T-cell (primary cell): ENCODE data around the gene JAZF1. TPM values are rescaled to one million over a fixed set of nuclear protein-coding genes. Genes with fewer than 3 reads are reported as not detected.

Experiments used
- ATAC-seq, 4 experiments: fragments of 200-7000 bp in 3 of 4; fragments of 150-1000 bp in 1 of 4; cut with Tn5 transposase; replicated peaks in 1 of 4; 1 replicate in 3 of 4; 2 replicates in 1 of 4; pipeline ENCODE4 v1.10.0; 2021; ENCODE audit warnings: moderate library complexity in 3 of 4, mild to moderate bottlenecking in 2 of 4, moderate number of reproducible peaks in 1 of 4
- CTCF ChIA-PET, 2 donors: fragments of 300-600 bp; sonication (Branson Sonifier 250); formaldehyde crosslinking; loops; one replicate each; lab custom pipeline; 2022; ENCODE audit warnings: antibody characterized with exemption in 2 of 2; lab: Charles Lee
- POLR2A ChIA-PET, 2 donors: fragments of 300-600 bp; sonication (Branson Sonifier 250); formaldehyde crosslinking; loops; one replicate each; lab custom pipeline; 2022; ENCODE audit warnings: antibody characterized with exemption in 2 of 2; lab: Charles Lee
- DNase-seq, 35 experiments: peaks; one replicate each; pipeline versions ENCODE4 v3.0.0 to v3.0.0-alpha.2; 2013 to 2023
- H3K27ac ChIP-seq: one replicate; pipeline ENCODE4 v1.5.1; 2013; ENCODE audit warnings: low read length
- H3K27me3 ChIP-seq, 2 experiments: replicated peaks in 1 of 2; 1 replicate in 1 of 2; 2 replicates in 1 of 2; pipeline versions ENCODE4 v1.6.1 to v1.7.0; 2013; ENCODE audit warnings: low read length in 1 of 2, mixed read lengths in 1 of 2; ENCODE audit not compliant: control insufficient read depth in 2 of 2, insufficient read depth in 2 of 2; ENCODE audit errors: extremely low read depth in 1 of 2
- H3K36me3 ChIP-seq, 2 donors: 1 replicate in 1 of 2; 2 replicates in 1 of 2; pipeline versions ENCODE4 v1.6.1 to v1.7.0; 2013; ENCODE audit warnings: low read length in 1 of 2; ENCODE audit not compliant: control insufficient read depth in 2 of 2, insufficient read depth in 1 of 2; ENCODE audit errors: extremely low read depth in 1 of 2
- H3K4me1 ChIP-seq, 2 experiments: 1 replicate in 1 of 2; 2 replicates in 1 of 2; pipeline versions ENCODE4 v1.6.1 to v1.7.0; 2013; ENCODE audit warnings: low read length in 2 of 2, mixed read lengths in 1 of 2; ENCODE audit not compliant: insufficient read depth in 2 of 2, control insufficient read depth in 1 of 2; ENCODE audit errors: extremely low read depth in 1 of 2
- H3K4me3 ChIP-seq, 2 donors: 1 replicate in 1 of 2; 2 replicates in 1 of 2; pipeline versions ENCODE4 v1.5.1 to v1.7.0; 2013; ENCODE audit warnings: mild to moderate bottlenecking in 2 of 2, low read length in 1 of 2, moderate library complexity in 1 of 2; ENCODE audit not compliant: control insufficient read depth in 1 of 2; ENCODE audit errors: extremely low read depth in 1 of 2
- H3K9me3 ChIP-seq: 2 replicates; pipeline ENCODE4 v1.7.0; 2013
- H3K27ac Mint-ChIP-seq, 2 donors: one replicate each; pipeline ENCODE4 v1.8.0; 2020 to 2021; ENCODE audit warnings: mild to moderate bottlenecking in 2 of 2, mixed read lengths in 2 of 2
- H3K27me3 Mint-ChIP-seq, 2 donors: one replicate each; pipeline ENCODE4 v1.8.0; 2021 to 2022; ENCODE audit warnings: mixed read lengths in 2 of 2
- H3K36me3 Mint-ChIP-seq: one replicate; pipeline ENCODE4 v1.8.0; 2021; ENCODE audit warnings: mixed read lengths
- H3K4me1 Mint-ChIP-seq, 3 donors: one replicate each; pipeline ENCODE4 v1.8.0; 2020 to 2022; ENCODE audit warnings: mixed read lengths in 3 of 3, mild to moderate bottlenecking in 1 of 3
- H3K4me3 Mint-ChIP-seq, 3 donors: one replicate each; pipeline ENCODE4 v1.8.0; 2020 to 2022; ENCODE audit warnings: mild to moderate bottlenecking in 3 of 3, mixed read lengths in 3 of 3, moderate library complexity in 3 of 3
- H3K9me3 Mint-ChIP-seq, 3 donors: one replicate each; pipeline ENCODE4 v1.8.0; 2020 to 2022; ENCODE audit warnings: mixed read lengths in 3 of 3
- WGBS: methylation state at CpG from one replicate; pipeline ENCODE4 v1.1.5; 2013; ENCODE audit warnings: missing lambda C conversion rate; ENCODE audit not compliant: insufficient coverage; 5-methylcytosine and 5-hydroxymethylcytosine counted together
- total RNA-seq, 35 experiments: library from RNA in 6 of 35; stranded (reverse) in 6 of 35; fragments of 120-200 nt in 1 of 35; gene quantifications; one replicate each; pipeline versions ENCODE4 v1.2.1 to v1.2.4 and lab custom pipeline; 2013 to 2026

The JAZF1 gene
- total RNA-seq, 5 donors from 2014 or later (not counting 1 experiment from before 2014, with no cell fraction given), result 9.6 to 22.1 (median 15.9) TPM

GRCh38 chr7:28071570-28071969 is 109.0 kb downstream of the JAZF1 start:
- ATAC-seq (no peak), DNase-seq (no peak)
- 100% methylated on average over 1 of the region's 6 CpGs for WGBS
- H3K4me1 ChIP-seq, result peaks cover 0 to 4% of the 10 kb centered on the region in 2 experiments
- Mint-ChIP-seq H3K36me3 (peaks cover 21% of the 10 kb centered on the region), H3K4me3 (no peak overlapping the region), H3K27ac (no peak overlapping the region), H3K4me1 (peaks cover 0 to 14% (median 6%) of the 10 kb centered on the region in 3 donors), H3K9me3 (no peaks in the 10 kb centered on the region), H3K27me3 (no peaks in the 10 kb centered on the region)
- no peak overlapping the region for H3K4me3 ChIP-seq
- no peaks in the 10 kb centered on the region for H3K36me3 ChIP-seq
- CTCF ChIA-PET, result interaction anchor here (1.4 to 2.4 kb wide), 3 partner anchors 10 to 26 kb away, joined by 4 to 7 read pairs (median 4); no protein-coding TSS in a partner anchor
- no peaks in the 10 kb centered on the region for H3K27me3 ChIP-seq
- H3K27ac ChIP-seq, result no peak overlapping the region
- POLR2A ChIA-PET, result no interaction called here
- no peaks in the 10 kb centered on the region for H3K9me3 ChIP-seq

- WGBS, result 65% methylated on average over 3 of the region's 9 CpGs
- Histone ChIP-seq H3K27me3 (no peaks in the 10 kb centered on the region), H3K36me3 (no peaks in the 10 kb centered on the region), H3K27ac (no peak overlapping the region), H3K4me1 (peaks cover 0 to 4% of the 10 kb centered on the region in 2 experiments), H3K4me3 (no peak overlapping the region), H3K9me3 (no peaks in the 10 kb centered on the region)
- Mint-ChIP-seq H3K9me3 (no peaks in the 10 kb centered on the region), H3K4me1 (peaks cover 0 to 14% (median 6%) of the 10 kb centered on the region in 3 donors), H3K36me3 (peaks cover 21% of the 10 kb centered on the region), H3K27ac (no peak overlapping the region), H3K4me3 (no peak overlapping the region), H3K27me3 (no peaks in the 10 kb centered on the region)
- DNase-seq (no peak), ATAC-seq (no peak)
- POLR2A ChIA-PET, result no interaction called here
- CTCF ChIA-PET, result no interaction called here
Observed at GRCh38 chr7:28070297-28071055, 110.1 kb downstream of the JAZF1 start.

GRCh38 chr7:28069807-28070206 is 110.8 kb downstream of the JAZF1 start:
- 95% methylated on average over 8 of the region's 10 CpGs for WGBS
- ATAC-seq (no peak), DNase-seq (no peak)
- H3K36me3 Mint-ChIP-seq, result peaks cover 21% of the 10 kb centered on the region
- Histone ChIP-seq H3K27ac (no peak overlapping the region), H3K9me3 (no peaks in the 10 kb centered on the region), H3K4me3 (no peak overlapping the region), H3K27me3 (no peaks in the 10 kb centered on the region), H3K36me3 (no peaks in the 10 kb centered on the region), H3K4me1 (peaks cover 0 to 4% of the 10 kb centered on the region in 2 experiments)
- ChIA-PET POLR2A (no interaction called here), CTCF (interaction anchor here in 1 of 2 donors (0.6 kb wide), 1 partner anchor 887 kb away, joined by 6 read pairs; no protein-coding TSS in a partner anchor)
- H3K27me3 Mint-ChIP-seq, result no peaks in the 10 kb centered on the region
- no peak overlapping the region for H3K27ac Mint-ChIP-seq
- peaks cover 0 to 18% (median 6%) of the 10 kb centered on the region in 3 donors for H3K4me1 Mint-ChIP-seq
- no peaks in the 10 kb centered on the region for H3K9me3 Mint-ChIP-seq
- no peak overlapping the region for H3K4me3 Mint-ChIP-seq

GRCh38 chr7:28069388-28069787 is 111.2 kb downstream of the JAZF1 start:
- Histone ChIP-seq H3K27ac (no peak overlapping the region), H3K4me3 (no peak overlapping the region), H3K9me3 (no peaks in the 10 kb centered on the region), H3K27me3 (no peaks in the 10 kb centered on the region), H3K4me1 (peaks cover 0 to 4% of the 10 kb centered on the region in 2 experiments), H3K36me3 (no peaks in the 10 kb centered on the region)
- 90% methylated on average over 2 of the region's 3 CpGs for WGBS
- no peak for ATAC-seq
- Mint-ChIP-seq H3K9me3 (no peaks in the 10 kb centered on the region), H3K27ac (no peak overlapping the region), H3K36me3 (peaks cover 19% of the 10 kb centered on the region), H3K4me1 (peaks cover 0 to 18% (median 6%) of the 10 kb centered on the region in 3 donors), H3K27me3 (no peaks in the 10 kb centered on the region), H3K4me3 (no peak overlapping the region)
- DNase-seq, result no peak
- POLR2A ChIA-PET, result no interaction called here
- CTCF ChIA-PET, result interaction anchor here in 1 of 2 donors (0.6 kb wide), 1 partner anchor 886 kb away, joined by 6 read pairs; no protein-coding TSS in a partner anchor

- ChIA-PET CTCF (interaction anchor here in 1 of 2 donors (1.8 kb wide), 1 partner anchor 9 kb away, joined by 4 read pairs; no protein-coding TSS in a partner anchor), POLR2A (no interaction called here)
- Histone ChIP-seq H3K9me3 (no peaks in the 10 kb centered on the region), H3K4me3 (no peak overlapping the region), H3K4me1 (peaks cover 0 to 4% of the 10 kb centered on the region in 2 experiments), H3K27me3 (no peaks in the 10 kb centered on the region), H3K27ac (no peak overlapping the region), H3K36me3 (no peaks in the 10 kb centered on the region)
- Mint-ChIP-seq H3K27ac (no peak overlapping the region), H3K9me3 (no peaks in the 10 kb centered on the region), H3K36me3 (peaks cover 19% of the 10 kb centered on the region), H3K27me3 (no peaks in the 10 kb centered on the region), H3K4me1 (peaks cover 0 to 18% (median 6%) of the 10 kb centered on the region in 3 donors), H3K4me3 (no peak overlapping the region)
- no CpG with 5 or more reads among the region's 1 CpG for WGBS
- DNase-seq (no peak), ATAC-seq (no peak)
Observed at GRCh38 chr7:28068811-28069216, 111.8 kb downstream of the JAZF1 start.

GRCh38 chr7:28067171-28067570 is 113.4 kb downstream of the JAZF1 start:
- Mint-ChIP-seq H3K27ac (no peak overlapping the region), H3K4me1 (peaks cover 3 to 14% (median 8%) of the 10 kb centered on the region in 3 donors), H3K36me3 (peaks cover 19% of the 10 kb centered on the region), H3K4me3 (no peak overlapping the region), H3K9me3 (no peaks in the 10 kb centered on the region), H3K27me3 (no peaks in the 10 kb centered on the region)
- ChIA-PET CTCF (interaction anchor here in 1 of 2 donors (1.8 kb wide), 1 partner anchor 10 kb away, joined by 4 read pairs; no protein-coding TSS in a partner anchor), POLR2A (interaction anchor here in 1 of 2 donors (0.6 kb wide), 1 partner anchor 266 kb away, joined by 5 read pairs; no protein-coding TSS in a partner anchor)
- no peak for DNase-seq
- H3K27me3 ChIP-seq, result peaks cover 0 to 2% of the 10 kb centered on the region in 2 experiments
- H3K36me3 ChIP-seq, result no peaks in the 10 kb centered on the region
- H3K4me3 ChIP-seq, result no peak overlapping the region
- peaks cover 0 to 3% of the 10 kb centered on the region in 2 experiments for H3K4me1 ChIP-seq
- no peaks in the 10 kb centered on the region for H3K9me3 ChIP-seq
- no peak overlapping the region for H3K27ac ChIP-seq
- ATAC-seq, result no peak
